Psoas muscle (tissue), 8 donors: ENCODE measurements around the gene ATP1B1. TPM values are rescaled to one million over a fixed set of nuclear protein-coding genes. Genes with fewer than 3 reads are reported as not detected.
A peak's percentile ranks its signal among the peaks of the same experiment; 100 is the strongest.

Experiments used
- ATAC-seq, 4 donors: fragments of 200-7000 bp; cut with Tn5 transposase; one replicate each; pipeline ENCODE4 v1.9.1; 2020; ENCODE audit warnings: moderate library complexity in 3 of 4, mild to moderate bottlenecking in 2 of 4
- DNase-seq, 2 donors: peaks; one replicate each; pipeline ENCODE4 v3.0.0-alpha.2; 2020
- H3K27ac ChIP-seq: fragments of 200-600 bp; one replicate; pipeline ENCODE4 v1.8.0; 2022
- H3K27me3 ChIP-seq, 3 donors: fragments of 200-600 bp in 1 of 3; one replicate each; pipeline versions ENCODE4 v1.6.1 to v1.8.0; 2013 to 2022; ENCODE audit warnings: low read length in 2 of 3, mild to moderate bottlenecking in 2 of 3, moderate library complexity in 1 of 3; ENCODE audit not compliant: insufficient read depth in 3 of 3
- H3K36me3 ChIP-seq, 2 donors: fragments of 200-600 bp in 1 of 2; one replicate each; pipeline versions ENCODE4 v1.6.1 to v1.8.0; 2013 to 2022; ENCODE audit warnings: low read depth in 1 of 2, mild to moderate bottlenecking in 1 of 2, moderate library complexity in 1 of 2; ENCODE audit not compliant: insufficient read depth in 1 of 2
- H3K4me1 ChIP-seq: fragments of 200-600 bp; one replicate; pipeline ENCODE4 v1.8.0; 2022
- H3K4me3 ChIP-seq: fragments of 200-600 bp; one replicate; pipeline ENCODE4 v1.8.0; 2022; ENCODE audit warnings: mild to moderate bottlenecking
- H3K9me3 ChIP-seq: fragments of 200-600 bp; one replicate; pipeline ENCODE4 v1.8.0; 2022
- CTCF ChIP-seq: fragments of 200-600 bp; IDR thresholded peaks from one replicate; pipeline ENCODE4 v1.8.0; 2022; ENCODE audit warnings: antibody characterized with exemption
- WGBS, 3 donors: extraction: QIAGEN DNeasy Blood & Tissue Kit; methylation state at CpG; one replicate each; pipeline versions ENCODE4 v1.1.6 to v1.1.7; 2013; 5-methylcytosine and 5-hydroxymethylcytosine counted together
- intact Hi-C, 2 donors: fragments of 100-400 bp; cut with DNase I; formaldehyde crosslinking; loops; one replicate each; pipeline versions ENCODE4 v1.11.0 to v1.14.2; 2022
- polyA plus RNA-seq, 3 donors: library from polyadenylated mRNA; stranded (reverse); fragments of 200-250 nt; gene quantifications; one replicate each; pipeline ENCODE4 v1.2.3, GENCODE V29; 2013
- total RNA-seq, 4 donors: library from RNA; stranded (reverse); fragmentation: NEBNext Ultra II Directional in 2 of 4; extraction: Animal tissue kit (Norgen Biotek cat#: 25700) in 2 of 4; gene quantifications; one replicate each; pipeline versions ENCODE4 v1.2.1 to v1.2.4, GENCODE V29; 2021 to 2023
- donor health status: healthy with polysubstance abuse.
- donor health status: DM: no; HTN: no; CAD: no; lungs with moderate emphysema.
- donor health status: Bipolar disorder and iron deficiency.
- donor health status: healthy.
- donor health status: DM: yes; HTN: yes; CAD: no.
- donor health status: DM: no; HTN: no; CAD: no.
- donor health status: DM: no; HTN: no; CAD: no.
- donor health status: DM: yes; HTN: yes; CAD: no.

Gene ATP1B1
- total and polyA plus RNA-seq, 7 donors = 176 to 1,098 (median 290) TPM

GRCh38 chr1:169132512-169133227 is 26.2 kb downstream of the ATP1B1 start:
- peaks cover 7 to 56% of the 10 kb centered on the region in 2 donors for H3K36me3 ChIP-seq
- DNase-seq = no peak
- WGBS, 3 donors = 63 to 81% (median 70%) methylated on average over 4 of the region's 4 CpGs
- H3K9me3 ChIP-seq = no peaks in the 10 kb centered on the region
- H3K4me1 ChIP-seq = peaks cover 24% of the 10 kb centered on the region
- H3K27me3 ChIP-seq = no peaks in the 10 kb centered on the region
- no peak for ATAC-seq
- TF ChIP-seq CTCF = no peak
- peak overlapping the region; percentile 51 for H3K27ac ChIP-seq
- H3K4me3 ChIP-seq = no peak overlapping the region
- intact Hi-C loops = loop anchor here in 1 of 2 donors (10.0 kb wide), 1 partner anchor 212 kb away; no protein-coding TSS in a partner anchor

- DNase-seq = no peak
- Histone ChIP-seq H3K4me3 (no peak overlapping the region), H3K27ac (peak overlapping the region; percentile 51), H3K4me1 (peaks cover 20% of the 10 kb centered on the region), H3K36me3 (peaks cover 7 to 50% of the 10 kb centered on the region in 2 donors), H3K27me3 (no peaks in the 10 kb centered on the region), H3K9me3 (no peaks in the 10 kb centered on the region)
- no peak for TF ChIP-seq CTCF
- WGBS, 3 donors = 39 to 76% (median 50%) methylated on average over 5 of the region's 5 CpGs
- no peak for ATAC-seq
- intact Hi-C loops = loop anchor here in 1 of 2 donors (10.0 kb wide), 1 partner anchor 212 kb away; no protein-coding TSS in a partner anchor
Measured at GRCh38 chr1:169133228-169133576, 26.7 kb downstream of the ATP1B1 start.

GRCh38 chr1:169133801-169134502 is 27.5 kb downstream of the ATP1B1 start:
- peaks cover 12% of the 10 kb centered on the region for H3K4me1 ChIP-seq
- 63 to 87% (median 68%) methylated on average over 2 of the region's 2 CpGs for WGBS, 3 donors
- DNase-seq (no peak), ATAC-seq (peak in 3 of 4 donors; percentile 10 to 20 (median 13))
- H3K9me3 ChIP-seq = no peaks in the 10 kb centered on the region
- no peak overlapping the region for H3K4me3 ChIP-seq
- H3K27me3 ChIP-seq = no peaks in the 10 kb centered on the region
- peaks cover 3 to 43% of the 10 kb centered on the region in 2 donors for H3K36me3 ChIP-seq
- H3K27ac ChIP-seq = peak overlapping the region; percentile 51
- intact Hi-C loops = loop anchor here in 1 of 2 donors (10.0 kb wide), 1 partner anchor 211 kb away; no protein-coding TSS in a partner anchor
- peak; percentile 21 for TF ChIP-seq CTCF

GRCh38 chr1:169137357-169137756 is 30.9 kb downstream of the ATP1B1 start:
- Histone ChIP-seq H3K4me3 (no peak overlapping the region), H3K27ac (no peak overlapping the region), H3K36me3 (peaks cover 0 to 9% of the 10 kb centered on the region in 2 donors), H3K27me3 (no peaks in the 10 kb centered on the region), H3K9me3 (no peaks in the 10 kb centered on the region), H3K4me1 (no peaks in the 10 kb centered on the region)
- ATAC-seq (peak; percentile 12 to 28 (median 18)), DNase-seq (peak in 1 of 2 donors; percentile 72)
- intact Hi-C loops = loop anchor here in 1 of 2 donors (10.0 kb wide), 1 partner anchor 207 kb away; no protein-coding TSS in a partner anchor
- no peak for TF ChIP-seq CTCF
- 98 to 99% (median 98%) methylated on average over 4 of the region's 4 CpGs for WGBS, 3 donors
